Gastrocnemius medialis (tissue), 4 donors: ENCODE data around the gene CHRM4.

ENCODE experiments used
- POLR2A ChIP-seq, 2 donors: fragments of 450-650 bp; IDR thresholded peaks; one replicate each; pipeline ENCODE4 v1.6.1; 2017; ENCODE audit warnings: antibody characterized with exemption in 2 of 2, mild to moderate bottlenecking in 2 of 2, moderate library complexity in 2 of 2
- TF ChIP-seq, protein P1 (sequence below), 5 experiments: fragments of 450-650 bp in 3 of 5; fragments of 200-600 bp in 2 of 5; sonication (generic) in 2 of 5; IDR thresholded peaks in 4 of 5; conservative IDR thresholded peaks in 1 of 5; 1 replicate in 4 of 5; 2 replicates in 1 of 5; pipeline ENCODE4 v1.5.1; 2016 to 2019; ENCODE audit warnings: antibody characterized with exemption in 5 of 5, mild to moderate bottlenecking in 3 of 5, moderate library complexity in 3 of 5

DNA sequence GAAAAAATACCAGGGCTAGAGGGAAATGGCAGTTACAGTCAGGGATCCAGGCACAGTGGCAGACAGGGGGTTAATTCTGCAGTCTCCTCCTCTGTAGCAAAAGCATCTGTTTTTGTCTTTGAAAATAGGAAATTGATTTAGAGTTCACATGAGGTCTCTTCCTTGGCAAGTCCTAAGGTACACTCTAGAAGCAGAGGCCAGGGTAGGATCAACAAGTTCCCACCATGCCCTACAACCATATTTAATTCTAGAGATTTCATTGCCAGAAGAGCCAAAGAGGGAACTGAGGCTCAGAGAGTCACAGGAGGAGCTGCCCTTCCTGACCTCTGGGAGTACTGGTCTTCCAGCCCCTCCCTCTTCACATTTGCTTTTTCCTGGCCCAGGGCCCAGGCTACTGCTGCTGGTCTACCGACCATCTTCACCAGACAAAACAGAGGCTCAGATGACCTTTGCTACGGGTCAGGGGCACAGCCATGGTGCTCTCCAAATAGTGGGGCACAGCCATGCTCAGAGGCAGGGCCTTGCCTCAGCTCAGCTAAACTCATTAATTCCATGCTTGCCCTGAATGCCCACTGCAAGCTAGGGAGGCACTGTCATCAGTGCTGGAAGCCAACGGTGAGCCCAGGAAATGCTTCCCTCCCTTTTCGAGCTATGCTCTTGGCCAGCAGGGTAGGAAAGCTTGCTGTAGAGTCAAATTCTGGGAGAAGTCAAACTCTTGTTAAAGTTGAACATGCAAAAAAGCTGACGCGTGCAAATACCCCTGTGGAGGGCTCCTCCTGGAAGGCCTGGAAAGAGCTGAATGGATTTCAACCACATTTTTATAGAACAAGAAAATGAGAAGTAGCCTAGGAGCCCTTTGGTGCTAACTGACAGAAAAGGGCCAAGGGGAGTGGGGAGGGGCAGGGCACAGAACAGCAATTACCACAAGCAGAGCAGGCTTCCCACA lies 11.7 kb upstream of the CHRM4 start:
- TF ChIP-seq, protein P1, sequence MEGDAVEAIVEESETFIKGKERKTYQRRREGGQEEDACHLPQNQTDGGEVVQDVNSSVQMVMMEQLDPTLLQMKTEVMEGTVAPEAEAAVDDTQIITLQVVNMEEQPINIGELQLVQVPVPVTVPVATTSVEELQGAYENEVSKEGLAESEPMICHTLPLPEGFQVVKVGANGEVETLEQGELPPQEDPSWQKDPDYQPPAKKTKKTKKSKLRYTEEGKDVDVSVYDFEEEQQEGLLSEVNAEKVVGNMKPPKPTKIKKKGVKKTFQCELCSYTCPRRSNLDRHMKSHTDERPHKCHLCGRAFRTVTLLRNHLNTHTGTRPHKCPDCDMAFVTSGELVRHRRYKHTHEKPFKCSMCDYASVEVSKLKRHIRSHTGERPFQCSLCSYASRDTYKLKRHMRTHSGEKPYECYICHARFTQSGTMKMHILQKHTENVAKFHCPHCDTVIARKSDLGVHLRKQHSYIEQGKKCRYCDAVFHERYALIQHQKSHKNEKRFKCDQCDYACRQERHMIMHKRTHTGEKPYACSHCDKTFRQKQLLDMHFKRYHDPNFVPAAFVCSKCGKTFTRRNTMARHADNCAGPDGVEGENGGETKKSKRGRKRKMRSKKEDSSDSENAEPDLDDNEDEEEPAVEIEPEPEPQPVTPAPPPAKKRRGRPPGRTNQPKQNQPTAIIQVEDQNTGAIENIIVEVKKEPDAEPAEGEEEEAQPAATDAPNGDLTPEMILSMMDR (IDR thresholded peaks at IDR 0.05 in 4 of 5, conservative IDR thresholded peaks at IDR 0.05 in 1 of 5): no peak
- TF ChIP-seq POLR2A (IDR thresholded peaks at IDR 0.05): no peak
